ENCODE results near the gene FGD3.

FGD3 gene

GRCh38 chr9:92917176-92917800 is 30.0 kb upstream of the FGD3 start:
- Histone ChIP-seq H4K20me1 (ENCODE audit: low read depth, low read length) (no peaks in the 10 kb centered on the region), H3K4me3 (ENCODE audit: insufficient read depth, low read length, poor library complexity, severe bottlenecking) (no peak overlapping the region), H2AFZ (ENCODE audit: low read depth, low read length, severe bottlenecking) (no peak overlapping the region), H3K79me2 (ENCODE audit: insufficient read depth, low read length) (no peaks in the 10 kb centered on the region), H3K9ac (ENCODE audit: low read length) (no peak overlapping the region), H3K9me2 (replicated peaks; ENCODE audit: insufficient read depth, low read length) (no peaks in the 10 kb centered on the region), H3F3A (ENCODE audit: insufficient read depth) (no peaks in the 10 kb centered on the region), H3K36me3 (ENCODE audit: low read length) (no peaks in the 10 kb centered on the region), H3K9me3 (ENCODE audit: insufficient read depth, low read length) (no peaks in the 10 kb centered on the region), H3K27me3 (ENCODE audit: low read length) (no peaks in the 10 kb centered on the region), H3K27ac (ENCODE audit: low read depth, low read length) (no peak overlapping the region), H3K4me2 (ENCODE audit: low read depth, low read length, poor library complexity, severe bottlenecking) (no peak overlapping the region)
- no peak for TF ChIP-seq CTCF (IDR thresholded peaks at IDR 0.05; ENCODE audit: insufficient read depth, low read length, poor library complexity, severe bottlenecking)
- TF ChIP-seq EZH2phosphoT487 (conservative IDR thresholded peaks at IDR 0.05; ENCODE audit: low read length), result no peak

- Histone ChIP-seq H3K4me3 (ENCODE audit: insufficient read depth, low read length, poor library complexity, severe bottlenecking) (no peak overlapping the region), H4K20me1 (ENCODE audit: low read depth, low read length) (no peaks in the 10 kb centered on the region), H3K4me2 (ENCODE audit: low read depth, low read length, poor library complexity, severe bottlenecking) (no peak overlapping the region), H3K9ac (ENCODE audit: low read length) (no peak overlapping the region), H3K79me2 (ENCODE audit: insufficient read depth, low read length) (no peaks in the 10 kb centered on the region), H2AFZ (ENCODE audit: low read depth, low read length, severe bottlenecking) (no peak overlapping the region), H3K27me3 (ENCODE audit: low read length) (no peaks in the 10 kb centered on the region), H3K9me3 (ENCODE audit: insufficient read depth, low read length) (no peaks in the 10 kb centered on the region), H3K9me2 (replicated peaks; ENCODE audit: insufficient read depth, low read length) (no peaks in the 10 kb centered on the region), H3K36me3 (ENCODE audit: low read length) (no peaks in the 10 kb centered on the region), H3K27ac (ENCODE audit: low read depth, low read length) (no peak overlapping the region), H3F3A (ENCODE audit: insufficient read depth) (no peaks in the 10 kb centered on the region)
- no peak for TF ChIP-seq CTCF (IDR thresholded peaks at IDR 0.05; ENCODE audit: insufficient read depth, low read length, poor library complexity, severe bottlenecking)
- no peak for TF ChIP-seq EZH2phosphoT487 (conservative IDR thresholded peaks at IDR 0.05; ENCODE audit: low read length)
Observed at GRCh38 chr9:92920437-92920836, 26.9 kb upstream of the FGD3 start.

- Histone ChIP-seq H3K4me2 (ENCODE audit: low read depth, low read length, poor library complexity, severe bottlenecking) (no peak overlapping the region), H3K27ac (ENCODE audit: low read depth, low read length) (no peak overlapping the region), H3K4me3 (ENCODE audit: insufficient read depth, low read length, poor library complexity, severe bottlenecking) (no peak overlapping the region), H4K20me1 (ENCODE audit: low read depth, low read length) (no peaks in the 10 kb centered on the region), H3K36me3 (ENCODE audit: low read length) (no peaks in the 10 kb centered on the region), H3K9me3 (ENCODE audit: insufficient read depth, low read length) (no peaks in the 10 kb centered on the region), H3K9ac (ENCODE audit: low read length) (no peak overlapping the region), H3K27me3 (ENCODE audit: low read length) (no peaks in the 10 kb centered on the region), H3K79me2 (ENCODE audit: insufficient read depth, low read length) (no peaks in the 10 kb centered on the region), H2AFZ (ENCODE audit: low read depth, low read length, severe bottlenecking) (no peak overlapping the region), H3K9me2 (replicated peaks; ENCODE audit: insufficient read depth, low read length) (no peaks in the 10 kb centered on the region), H3F3A (ENCODE audit: insufficient read depth) (no peaks in the 10 kb centered on the region; the same call in 1 of the 2 replicates)
- TF ChIP-seq EZH2phosphoT487 (conservative IDR thresholded peaks at IDR 0.05; ENCODE audit: low read length), result no peak
- TF ChIP-seq CTCF (IDR thresholded peaks at IDR 0.05; ENCODE audit: insufficient read depth, low read length, poor library complexity, severe bottlenecking), result no peak
Observed at GRCh38 chr9:92931606-92932005, 15.7 kb upstream of the FGD3 start.

Data from SU-DHL-6 (cell line).